Memory B cell (primary cell): ENCODE data around the gene SHANK1.
"Not testable (repeated sequence)": the region's sequence is repeated elsewhere in the genome, so short reads cannot be mapped to it uniquely, and the experiment has no call there.

ENCODE experiments used
- ATAC-seq: fragments of 150-1000 bp; cut with Tn5 transposase; 2 replicates; pipeline ENCODE4 v1.10.0; 2021; ENCODE audit warnings: low read depth, mild to moderate bottlenecking, moderate library complexity
- DNase-seq, 2 donors: peaks; one replicate each; pipeline ENCODE4 v3.0.0; 2022; ENCODE audit warnings: low spot score in 2 of 2
- H3K27ac Mint-ChIP-seq: one replicate; pipeline ENCODE4 v1.8.0; 2022; ENCODE audit warnings: mild to moderate bottlenecking, moderate library complexity, mixed read lengths
- H3K27me3 Mint-ChIP-seq: one replicate; pipeline ENCODE4 v1.8.0; 2022; ENCODE audit warnings: mixed read lengths
- H3K36me3 Mint-ChIP-seq: one replicate; pipeline ENCODE4 v1.8.0; 2022; ENCODE audit warnings: mild to moderate bottlenecking, mixed read lengths
- H3K4me1 Mint-ChIP-seq: one replicate; pipeline ENCODE4 v1.8.0; 2022; ENCODE audit warnings: mixed read lengths
- H3K4me3 Mint-ChIP-seq: one replicate; pipeline ENCODE4 v1.8.0; 2022; ENCODE audit warnings: mild to moderate bottlenecking, moderate library complexity, mixed read lengths
- H3K9me3 Mint-ChIP-seq: one replicate; pipeline ENCODE4 v1.8.0; 2022; ENCODE audit warnings: mixed read lengths

SHANK1 gene

GRCh38 chr19:50626011-50626410 lies 93.6 kb downstream of the SHANK1 start:
- Mint-ChIP-seq H3K36me3 (no peaks in the 10 kb centered on the region), H3K4me1 (no peaks in the 10 kb centered on the region), H3K27me3 (peaks cover 21% of the 10 kb centered on the region), H3K27ac (no peak overlapping the region), H3K4me3 (no peak overlapping the region), H3K9me3 (peaks cover 3% of the 10 kb centered on the region)
- DNase-seq (no peak), ATAC-seq (no peak)

- no peak overlapping the region for H3K4me3 Mint-ChIP-seq
- H3K4me1 Mint-ChIP-seq, result no peaks in the 10 kb centered on the region
- H3K9me3 Mint-ChIP-seq, result no peaks in the 10 kb centered on the region
- ATAC-seq (no peak), DNase-seq (no peak)
- H3K27ac Mint-ChIP-seq, result no peak overlapping the region
- no peaks in the 10 kb centered on the region for H3K36me3 Mint-ChIP-seq
- peaks cover 16% of the 10 kb centered on the region for H3K27me3 Mint-ChIP-seq
Observed at GRCh38 chr19:50624949-50625600, 94.5 kb downstream of the SHANK1 start.

GRCh38 chr19:50620394-50620906 lies 99.2 kb downstream of the SHANK1 start:
- H3K9me3 Mint-ChIP-seq, DNase-seq: not testable (repeated sequence)

GRCh38 chr19:50619184-50619583 lies 100.4 kb downstream of the SHANK1 start:
- H3K27ac Mint-ChIP-seq, H3K4me1 Mint-ChIP-seq, H3K36me3 Mint-ChIP-seq, DNase-seq, H3K27me3 Mint-ChIP-seq, ATAC-seq, H3K9me3 Mint-ChIP-seq, H3K4me3 Mint-ChIP-seq: not testable (repeated sequence)

More at GRCh38 chr19:50620394-50620906, 99.2 kb downstream of the SHANK1 start:
- not testable (repeated sequence) for H3K36me3 Mint-ChIP-seq, H3K4me1 Mint-ChIP-seq, ATAC-seq, H3K27me3 Mint-ChIP-seq, H3K27ac Mint-ChIP-seq, H3K4me3 Mint-ChIP-seq

GRCh38 chr19:50618379-50618778 lies 101.2 kb downstream of the SHANK1 start:
- H3K27me3 Mint-ChIP-seq, DNase-seq, H3K9me3 Mint-ChIP-seq, H3K36me3 Mint-ChIP-seq, ATAC-seq, H3K4me1 Mint-ChIP-seq, H3K4me3 Mint-ChIP-seq, H3K27ac Mint-ChIP-seq: not testable (repeated sequence)

GRCh38 chr19:50612504-50613404 lies 106.8 kb downstream of the SHANK1 start:
- not testable (repeated sequence) for H3K4me3 Mint-ChIP-seq, H3K9me3 Mint-ChIP-seq, DNase-seq, H3K27ac Mint-ChIP-seq, H3K4me1 Mint-ChIP-seq, H3K27me3 Mint-ChIP-seq, H3K36me3 Mint-ChIP-seq, ATAC-seq
